ELF-1 (cell line): ENCODE data around the gene PTOV1.
A peak's percentile ranks its signal among the peaks of the same experiment; 100 is the strongest.

ENCODE experiments used
- DNase-seq: peaks from one replicate; pipeline ENCODE4 v3.0.0-alpha.2; 2016; ENCODE audit warnings: low read depth, low spot score

Gene PTOV1

DNA sequence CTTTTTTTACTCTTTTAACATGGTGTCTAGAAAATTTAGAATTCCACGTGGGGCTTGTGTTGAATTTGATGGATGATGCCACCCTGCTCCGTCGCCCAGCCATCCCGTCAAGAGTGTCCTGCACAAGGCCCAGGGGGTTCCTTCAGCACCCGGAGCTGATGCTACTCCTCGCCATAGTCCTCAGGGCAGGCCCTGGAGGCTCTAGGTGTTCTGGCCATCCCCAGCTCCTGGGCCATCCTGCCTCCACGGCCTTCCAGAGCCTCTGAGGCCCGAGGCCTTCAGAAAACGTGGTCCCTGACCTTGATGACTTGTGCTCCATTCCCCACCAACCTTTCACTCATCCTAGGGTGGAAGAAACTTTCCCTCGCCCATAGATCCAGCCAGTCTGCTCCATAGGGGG lies 22.9 kb downstream of the PTOV1 start:
- no peak for DNase-seq

- no peak for DNase-seq
Measured at GRCh38 chr19:49874503-49875157, 23.7 kb downstream of the PTOV1 start.

DNA sequence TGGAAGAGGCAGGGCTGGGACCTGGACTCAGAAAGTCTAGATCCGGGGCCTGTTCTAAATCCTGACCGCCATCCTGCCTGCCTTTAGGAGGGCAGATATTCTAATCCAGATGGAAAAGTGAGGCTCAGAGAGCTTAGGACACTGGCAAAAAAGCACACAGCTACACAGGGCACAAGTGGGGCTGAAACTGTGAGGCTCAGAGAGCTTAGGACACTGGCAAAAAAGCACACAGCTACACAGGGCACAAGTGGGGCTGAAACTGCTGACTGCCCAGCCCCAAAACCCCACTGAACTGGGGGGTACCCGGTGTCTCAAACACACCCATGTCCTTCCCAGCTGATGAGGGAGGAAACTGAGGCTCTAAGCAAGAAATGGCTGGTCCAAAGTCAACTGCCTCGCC lies 24.2 kb downstream of the PTOV1 start:
- no peak for DNase-seq

GRCh38 chr19:49875857-49876421 lies 25.0 kb downstream of the PTOV1 start:
- DNase-seq: peak; percentile 69

DNA sequence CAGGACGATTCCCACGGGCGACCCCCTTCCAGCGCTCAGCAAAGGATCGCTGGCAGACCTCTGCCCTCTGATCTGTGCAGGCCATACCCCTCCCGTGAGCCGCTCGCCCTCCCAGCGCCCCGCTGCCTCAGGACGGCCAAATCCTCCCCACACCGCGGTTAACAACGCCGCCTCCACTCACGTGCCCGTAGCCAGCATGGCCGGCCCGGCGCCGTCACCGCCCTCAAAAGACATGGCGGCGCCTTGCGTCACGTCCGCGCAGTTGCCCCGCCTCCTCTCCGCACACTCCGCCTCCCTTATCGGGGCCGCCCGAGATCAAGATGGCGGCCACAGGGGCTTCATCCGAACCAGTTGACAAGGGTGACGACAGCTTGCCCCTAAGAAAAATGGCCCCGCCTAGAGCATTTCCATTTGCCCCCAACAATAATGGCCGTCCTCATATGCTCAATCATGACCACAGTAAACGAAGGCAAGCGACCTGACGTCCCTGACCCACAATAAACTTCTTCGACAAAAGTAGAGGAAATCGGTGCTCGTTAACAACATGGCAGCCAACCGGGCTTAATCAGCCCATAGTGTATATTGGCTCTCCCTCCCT lies 25.6 kb downstream of the PTOV1 start:
- peak; percentile 99 for DNase-seq

GRCh38 chr19:49877020-49877878 lies 26.3 kb downstream of the PTOV1 start, which contains the start of the genes AKT1S1 and TBC1D17:
Gene AKT1S1 (minus strand): TSS chr19:49877355. CDS start chr19:49873295, 4,060 bp downstream.
Gene TBC1D17 (plus strand): TSS chr19:49877702. CDS start chr19:49877724, 22 bp downstream.
- peak; percentile 100 for DNase-seq

DNA sequence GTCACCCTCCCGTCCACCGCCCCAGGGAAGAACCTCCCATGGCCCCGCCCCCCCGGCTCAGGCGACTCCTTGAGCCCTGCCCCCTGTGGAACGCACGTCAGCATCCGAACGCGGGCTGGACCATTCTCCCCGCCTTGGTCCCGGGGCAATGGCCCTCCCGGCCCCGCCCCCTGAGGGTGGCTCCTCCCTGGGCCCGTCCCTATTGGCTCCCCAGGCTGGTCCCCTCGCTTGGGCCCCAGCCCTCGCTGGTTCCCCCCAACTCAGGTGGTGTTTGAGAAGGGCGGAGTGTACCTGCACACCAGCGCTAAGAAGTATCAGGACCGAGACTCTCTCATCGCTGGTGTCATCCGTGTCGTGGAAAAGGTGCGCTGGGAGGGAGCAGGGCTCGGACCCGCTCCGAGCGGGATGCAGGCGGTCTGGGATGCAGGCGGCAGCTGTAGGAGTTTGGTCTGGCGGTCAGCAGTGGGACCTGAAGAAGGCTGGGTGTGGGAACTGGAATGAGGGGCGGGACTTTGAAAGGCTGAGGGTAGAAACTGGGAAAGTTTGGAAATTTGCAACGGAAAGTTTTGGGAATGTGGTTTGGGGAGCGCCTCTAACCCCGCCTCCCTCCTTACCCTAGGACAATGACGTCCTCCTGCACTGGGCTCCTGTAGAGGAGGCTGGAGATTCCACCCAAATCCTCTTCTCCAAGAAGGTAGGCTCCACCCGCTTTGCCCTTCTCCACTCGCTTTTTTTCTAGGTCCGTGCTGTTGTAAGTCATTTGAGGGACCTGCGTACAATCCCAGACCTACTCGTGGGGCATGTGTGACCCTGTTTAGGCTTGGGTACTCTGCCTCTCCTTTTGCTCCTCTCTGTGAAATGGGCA lies 27.2 kb downstream of the PTOV1 start:
- DNase-seq: peak; percentile 97

DNA sequence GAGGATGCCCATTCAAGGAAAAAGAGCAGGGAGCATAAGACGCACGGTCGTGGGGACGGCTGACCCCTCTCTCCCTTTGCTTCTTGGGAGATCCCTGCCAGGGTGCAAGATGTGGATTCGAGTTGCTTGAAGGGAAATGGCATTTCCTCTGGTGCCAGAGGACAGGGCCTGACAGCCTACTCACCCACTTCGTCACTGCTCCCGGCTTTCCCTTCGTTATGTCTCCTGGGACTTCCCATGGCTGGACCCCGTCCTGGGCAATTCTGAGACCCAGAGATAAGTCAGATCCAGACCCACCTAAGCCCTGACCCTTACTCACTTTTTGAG lies 27.7 kb downstream of the PTOV1 start:
- DNase-seq: no peak

- DNase-seq: no peak
Measured at GRCh38 chr19:49879243-49879963, 28.4 kb downstream of the PTOV1 start.

DNA sequence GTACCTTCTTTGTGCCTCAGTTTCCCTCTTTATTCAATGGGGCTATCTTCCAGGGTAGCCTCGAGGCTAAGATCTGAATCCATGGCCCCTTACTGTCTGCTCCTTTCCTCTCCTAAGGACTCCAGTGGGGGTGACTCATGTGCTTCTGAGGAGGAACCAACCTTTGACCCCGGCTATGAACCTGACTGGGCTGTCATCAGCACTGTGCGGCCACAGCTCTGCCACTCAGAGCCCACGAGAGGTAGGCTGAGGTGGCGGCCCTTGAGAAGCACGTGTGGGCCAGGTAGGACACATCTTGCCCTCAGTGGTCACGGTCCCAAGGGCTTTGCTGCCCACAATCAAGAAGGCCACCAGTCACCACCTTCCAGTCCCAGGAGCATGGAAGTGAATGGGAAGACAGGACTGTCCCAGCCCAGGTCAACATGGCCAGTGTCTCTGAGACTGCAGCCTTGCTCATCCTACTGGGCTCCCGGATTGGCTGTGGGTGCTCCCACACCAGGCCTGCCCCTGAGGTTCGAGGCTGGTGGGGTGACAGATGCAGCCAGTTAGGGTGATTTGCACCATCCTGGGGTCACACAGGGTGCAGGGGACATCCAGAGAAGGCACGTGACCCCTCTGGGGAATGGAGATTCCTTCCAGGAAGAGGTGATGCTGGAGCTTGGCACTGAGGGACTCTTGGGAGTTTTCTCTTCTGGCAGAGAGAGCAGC lies 29.4 kb downstream of the PTOV1 start:
- no peak for DNase-seq

- no peak for DNase-seq
Measured at GRCh38 chr19:49881186-49881585, 30.2 kb downstream of the PTOV1 start.

- DNase-seq: peak; percentile 62
Measured at GRCh38 chr19:49881672-49882394, 30.9 kb downstream of the PTOV1 start.

- no peak for DNase-seq
Measured at GRCh38 chr19:49882643-49883042, 31.7 kb downstream of the PTOV1 start.

- DNase-seq: no peak
Measured at GRCh38 chr19:49883094-49883493, 32.1 kb downstream of the PTOV1 start.

GRCh38 chr19:49884109-49884508 lies 33.1 kb downstream of the PTOV1 start:
- DNase-seq: no peak

DNA sequence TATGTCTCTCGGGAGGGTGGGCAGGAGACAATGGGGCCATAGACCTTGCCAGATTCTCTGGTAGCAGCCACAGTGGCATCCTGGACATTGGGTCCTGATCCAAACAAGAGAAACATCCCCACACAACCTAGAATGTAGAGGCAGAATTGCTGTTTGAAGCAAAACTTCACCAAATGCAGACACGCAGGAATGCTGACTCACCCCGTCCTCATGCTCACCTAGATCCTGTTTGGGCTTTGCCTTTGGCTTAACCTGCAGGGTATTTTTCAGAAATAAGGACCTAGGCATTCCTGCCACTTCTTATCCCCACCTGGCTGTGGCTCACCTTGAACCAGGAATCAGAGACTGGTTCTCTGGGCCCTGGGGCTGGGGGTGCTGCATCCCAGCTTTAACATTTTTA lies 33.8 kb downstream of the PTOV1 start:
- DNase-seq: no peak

GRCh38 chr19:49887037-49887664 lies 36.2 kb downstream of the PTOV1 start:
- DNase-seq: no peak

GRCh38 chr19:49887665-49888509 lies 36.9 kb downstream of the PTOV1 start:
- DNase-seq: no peak
